SK-MEL-5 (cell line): ENCODE measurements around the gene COL6A1. TPM values are rescaled to one million over a fixed set of nuclear protein-coding genes. Genes with fewer than 3 reads are reported as not detected.
"Not testable (repeated sequence)": the region's sequence is repeated elsewhere in the genome, so short reads cannot be mapped to it uniquely, and the experiment has no call there.

ENCODE experiments used
- DNase-seq: peaks from one replicate; pipeline ENCODE4 v3.0.0-alpha.2; 2016; ENCODE audit warnings: low read depth, low spot score
- in situ Hi-C: cut with HindIII; loops from 2 replicates; pipeline ENCODE4 v1.10.0; 2016; ENCODE audit warnings: low sequenced_read_pairs, high pct_unique_total_duplicates, low pct_unique_long_range_greater_than_20kb
- total RNA-seq: library from RNA; depleted of rRNA; stranded (reverse); fragments of >200 nt; shearing (Covaris generic); gene quantifications from 2 replicates; pipeline ENCODE4 v1.2.3, GENCODE V29; 2014

The COL6A1 gene
- total RNA-seq, 1 experiment from 2014 or later, result 8.5 TPM

DNA sequence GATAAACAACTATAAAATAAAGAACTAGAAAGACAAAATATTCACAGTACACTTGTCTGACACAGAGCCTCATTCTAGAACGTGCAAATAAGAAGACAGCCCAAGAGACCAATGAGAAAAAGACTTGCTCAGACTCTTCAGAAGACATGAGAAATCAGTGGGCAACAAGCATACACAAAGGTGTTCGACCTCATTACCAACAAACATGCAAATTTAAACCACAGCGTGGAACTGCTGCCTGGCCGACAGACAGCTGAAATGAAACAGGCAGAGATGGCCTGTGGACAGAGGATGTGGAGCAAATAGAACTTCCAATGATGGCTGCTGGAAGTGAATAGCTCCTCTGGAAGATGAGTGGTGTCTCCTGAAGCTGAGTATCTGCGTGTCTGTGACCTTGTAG, 22.4 kb upstream of the COL6A1 start:
- in situ Hi-C loops, result no loop called here
- DNase-seq, result no peak

DNA sequence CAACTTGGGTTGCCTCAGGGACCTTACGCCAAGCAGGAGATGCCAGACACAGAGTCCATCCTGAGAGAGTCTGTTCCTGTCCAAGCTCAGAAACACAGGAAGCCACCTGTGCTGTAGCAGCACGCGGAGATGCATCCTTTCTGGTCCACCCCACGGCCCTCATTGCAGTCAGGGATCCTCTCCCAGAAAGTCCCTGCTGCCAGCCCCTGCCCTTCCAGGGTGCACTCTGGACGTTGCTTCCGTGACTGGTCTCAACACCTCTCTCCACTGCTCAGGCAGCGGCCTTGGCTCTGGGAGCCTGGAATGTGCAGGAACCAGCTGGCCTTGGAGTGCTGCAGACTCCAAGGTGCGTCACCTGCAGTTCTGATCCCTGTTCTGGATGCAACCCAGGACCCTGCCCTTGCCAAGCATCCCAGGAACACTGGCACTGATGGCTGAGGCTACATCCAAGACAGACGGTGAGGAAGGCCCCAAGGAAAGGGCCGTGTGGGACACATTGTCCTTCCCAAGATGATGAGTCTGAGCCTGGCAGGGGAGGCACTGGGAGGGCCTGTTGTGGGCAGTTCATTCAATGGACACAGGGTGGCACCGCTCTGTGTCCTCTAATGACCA, 21.7 kb upstream of the COL6A1 start:
- DNase-seq, result no peak
- in situ Hi-C loops, result no loop called here

DNA sequence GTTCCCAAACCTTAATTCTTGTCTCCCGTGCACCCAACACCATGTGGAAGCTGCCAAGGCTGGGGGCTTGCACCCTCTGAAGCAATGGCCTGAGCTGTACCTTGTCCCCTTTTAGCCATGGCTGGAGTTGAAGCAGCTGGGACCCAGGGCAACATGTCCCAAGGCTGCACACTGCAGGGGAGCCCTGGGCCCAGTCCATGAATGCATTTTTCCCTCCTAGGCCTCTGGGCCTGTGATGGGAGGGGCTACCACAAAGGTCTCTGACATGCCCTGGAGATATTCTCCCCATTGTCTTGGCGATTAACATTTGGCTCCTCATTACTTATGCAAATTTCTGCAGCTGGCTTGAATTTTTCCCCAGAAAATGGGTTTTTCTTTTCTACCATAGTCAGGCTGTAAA, 20.2 kb upstream of the COL6A1 start:
- DNase-seq, in situ Hi-C loops: not testable (repeated sequence)

- in situ Hi-C loops, result no loop called here
- DNase-seq, result no peak
These were observed 18.9 kb upstream of the COL6A1 start for GRCh38 chr21:45962531-45963231.

GRCh38 chr21:45963232-45963570, 18.4 kb upstream of the COL6A1 start:
- no peak for DNase-seq
- in situ Hi-C loops, result no loop called here

- in situ Hi-C loops, result no loop called here
- DNase-seq, result no peak
These were observed 16.9 kb upstream of the COL6A1 start for GRCh38 chr21:45964649-45965048.

DNA sequence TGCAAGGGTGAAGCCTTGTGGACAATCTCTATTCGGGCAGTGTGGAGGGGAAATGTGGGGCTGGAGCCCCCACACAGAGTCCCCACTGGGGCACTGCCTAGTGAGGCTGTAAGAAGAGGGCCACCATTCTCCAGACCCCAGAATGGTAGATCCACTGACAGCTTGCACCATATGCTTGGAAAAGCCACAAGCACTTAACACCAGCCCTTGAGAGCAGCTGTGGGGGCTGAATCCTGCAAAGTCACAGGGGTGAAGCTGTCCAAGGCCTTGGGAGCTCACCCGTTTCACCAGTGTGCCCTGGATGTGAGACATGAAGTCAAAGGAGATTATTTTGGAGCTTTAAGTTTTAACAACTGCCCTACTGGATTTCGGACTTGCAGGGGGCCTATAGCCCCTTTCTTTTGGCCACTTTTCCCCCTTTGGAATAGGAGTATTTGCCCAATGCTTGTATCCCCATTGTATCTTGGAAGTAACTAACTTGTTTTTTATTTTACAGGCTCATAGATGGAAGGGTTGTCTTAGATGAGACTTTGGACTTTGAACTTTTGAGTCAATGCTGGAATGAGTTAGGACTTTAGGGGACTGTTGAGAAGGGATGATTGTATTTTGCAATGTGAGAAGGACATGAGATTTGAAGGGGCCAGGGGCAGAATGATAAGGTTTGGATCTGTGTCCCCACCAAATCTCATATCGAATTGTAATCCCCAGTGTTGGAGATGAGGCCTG, 16.3 kb upstream of the COL6A1 start:
- in situ Hi-C loops, result no loop called here
- DNase-seq, result no peak

DNA sequence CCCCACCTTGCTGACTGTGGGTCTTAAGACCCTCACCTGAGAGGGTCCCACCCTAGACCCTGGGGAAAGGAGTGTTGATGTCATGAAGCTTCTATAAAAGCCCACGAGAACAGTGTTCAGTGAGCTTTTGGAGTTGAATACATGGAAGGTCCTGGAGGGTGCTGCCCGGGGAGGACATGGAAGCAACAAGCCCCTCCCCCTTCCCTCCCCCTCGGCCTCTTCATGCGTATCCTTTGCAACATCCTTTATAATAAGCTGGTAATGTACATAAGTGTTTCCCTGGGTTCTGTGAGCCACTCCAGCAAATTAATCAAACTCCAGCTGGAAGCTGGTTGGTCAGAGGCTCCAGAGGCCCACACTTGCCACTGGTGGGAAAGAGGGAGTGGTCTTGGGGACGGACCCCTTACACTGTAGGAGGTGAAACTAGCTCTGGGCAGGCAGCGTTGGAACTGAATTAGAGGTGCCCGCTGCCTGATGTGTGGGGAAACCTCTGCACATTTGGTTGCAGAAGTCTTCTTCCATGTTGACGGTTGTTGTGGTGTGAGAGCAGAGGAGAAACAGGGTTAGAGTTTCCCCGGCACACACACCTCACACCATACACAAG, 14.7 kb upstream of the COL6A1 start:
- no peak for DNase-seq
- in situ Hi-C loops, result no loop called here

DNA sequence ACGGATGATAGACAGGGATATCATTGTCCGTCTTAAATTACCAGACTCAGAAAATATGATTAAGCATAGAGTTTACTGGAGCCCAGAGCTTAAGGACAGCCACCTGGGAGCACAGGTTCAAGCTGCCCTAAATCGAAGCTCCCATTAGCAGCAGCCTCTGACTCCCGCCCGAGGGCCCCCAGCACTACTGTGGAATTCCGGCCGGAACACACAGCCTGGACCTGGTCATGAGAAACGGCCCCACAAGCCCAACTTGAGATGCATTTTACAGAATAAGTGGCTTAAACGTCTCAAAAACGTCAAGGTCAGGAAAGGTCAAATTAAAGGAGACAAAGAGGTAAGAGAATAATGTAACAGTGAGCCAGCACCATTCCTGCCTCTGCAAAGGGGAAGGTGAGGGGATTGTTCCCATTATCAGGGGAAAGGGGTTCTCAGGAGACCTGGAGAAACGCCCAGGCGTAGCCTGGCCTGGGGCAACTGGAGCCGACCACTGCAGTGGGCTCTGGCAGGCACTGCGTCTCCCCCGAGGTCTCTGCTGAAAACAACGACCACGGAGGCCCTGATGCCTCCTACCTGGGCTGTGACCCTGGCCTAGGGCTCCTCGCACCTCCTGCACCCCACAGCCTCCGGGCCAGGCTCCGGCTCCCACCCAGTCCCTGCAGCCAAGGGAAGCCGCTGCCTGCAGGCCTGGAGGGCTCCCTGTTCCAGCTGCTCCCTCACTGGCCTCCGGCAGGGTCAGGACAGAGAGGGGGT, 11.5 kb upstream of the COL6A1 start:
- in situ Hi-C loops, result no loop called here
- DNase-seq, result no peak

DNA sequence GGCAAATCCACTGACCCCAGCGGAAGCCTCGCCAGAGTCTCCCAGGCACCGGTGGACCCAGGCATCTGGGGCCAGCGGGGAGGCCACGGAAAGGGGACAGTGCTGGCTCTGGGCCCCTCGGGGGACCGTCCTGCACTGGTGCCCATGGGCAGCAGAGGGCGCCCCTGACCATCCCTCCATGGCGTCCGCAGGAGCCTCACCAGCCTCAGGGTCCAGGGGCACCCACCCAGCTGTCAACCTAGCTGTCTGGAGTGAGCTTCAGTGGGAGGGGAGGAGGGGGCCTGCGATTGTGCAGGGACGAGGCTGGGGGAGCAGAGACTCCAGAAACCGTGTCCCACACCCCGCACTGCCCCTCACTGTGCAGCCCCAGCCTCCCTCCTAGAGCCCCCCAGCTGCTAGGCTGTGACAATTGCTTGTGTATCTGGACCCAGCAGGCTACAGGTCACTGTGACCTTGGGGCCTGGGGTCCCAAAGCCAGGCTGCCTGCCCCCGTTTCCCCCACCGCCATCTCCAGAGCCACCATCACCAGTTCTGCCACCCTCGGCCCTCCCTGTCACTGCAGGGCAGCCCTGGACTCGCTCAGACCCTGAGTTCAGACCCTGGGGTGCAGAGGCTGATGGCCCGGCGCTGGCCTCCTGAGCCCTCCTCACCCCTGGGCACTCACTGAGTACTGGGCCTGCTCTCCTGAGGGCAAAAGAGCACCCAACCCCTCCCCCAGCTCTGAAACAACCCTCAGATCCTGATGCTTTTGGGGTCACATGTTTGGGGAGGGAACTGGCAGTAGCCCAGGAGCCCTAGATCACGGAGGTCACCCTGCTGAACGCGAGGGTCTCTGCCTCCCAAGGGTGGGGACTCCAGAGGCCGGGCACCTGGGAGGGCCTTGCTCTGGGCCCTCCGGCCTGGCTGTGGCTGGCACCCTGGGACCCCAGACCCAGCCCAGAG, 10.6 kb upstream of the COL6A1 start:
- peak; percentile 42 for DNase-seq
- in situ Hi-C loops, result no loop called here

- in situ Hi-C loops, result no loop called here
These were observed 9.8 kb upstream of the COL6A1 start for GRCh38 chr21:45971616-45972352.

GRCh38 chr21:45972353-45972715, 9.2 kb upstream of the COL6A1 start:
- in situ Hi-C loops, result no loop called here
- DNase-seq, result no peak

More at GRCh38 chr21:45971616-45972352, 9.8 kb upstream of the COL6A1 start:
- no peak for DNase-seq

- in situ Hi-C loops, result no loop called here
- DNase-seq, result no peak
These were observed 8.7 kb upstream of the COL6A1 start for GRCh38 chr21:45972716-45973474.

- DNase-seq, result no peak
- in situ Hi-C loops, result no loop called here
These were observed 8.0 kb upstream of the COL6A1 start for GRCh38 chr21:45973475-45974072.
